ENCODE results near the gene SLC16A2.

Gene SLC16A2

GRCh38 chrX:74421036-74421739 is at the start of gene SLC16A2:
Gene SLC16A2, plus strand, starts transcription at chrX:74421493. Its CDS starts 145 bp downstream, at chrX:74421638.
- in situ Hi-C loops (cut with MboI; ENCODE audit: low sequenced_read_pairs, unreplicated experiment), result no loop called here
- TF ChIP-seq CTCF (IDR thresholded peaks at IDR 0.05; ENCODE audit: borderline replicate concordance, control extremely low read depth, extremely low read depth, insufficient read depth, missing control alignments), result no peak
- DNase-seq (ENCODE audit: low spot score), result peak; percentile 58

GRCh38 chrX:74372272-74372671 is 49.0 kb upstream of the SLC16A2 start:
- in situ Hi-C loops (cut with MboI; ENCODE audit: low sequenced_read_pairs, unreplicated experiment), result no loop called here
- no peak for DNase-seq (ENCODE audit: low spot score)
- no peak for TF ChIP-seq CTCF (IDR thresholded peaks at IDR 0.05; ENCODE audit: borderline replicate concordance, control extremely low read depth, extremely low read depth, insufficient read depth, missing control alignments)

- in situ Hi-C loops (cut with MboI; ENCODE audit: low sequenced_read_pairs, unreplicated experiment), result loop anchor here (25.0 kb wide), 1 partner anchor 160 kb away; no protein-coding TSS in a partner anchor
- no peak for TF ChIP-seq CTCF (IDR thresholded peaks at IDR 0.05; ENCODE audit: borderline replicate concordance, control extremely low read depth, extremely low read depth, insufficient read depth, missing control alignments)
- DNase-seq (ENCODE audit: low spot score), result no peak
Observed at GRCh38 chrX:74377282-74377681, 44.0 kb upstream of the SLC16A2 start.

GRCh38 chrX:74382613-74383012 is 38.7 kb upstream of the SLC16A2 start:
- peak; percentile 54 for DNase-seq (ENCODE audit: low spot score)
- in situ Hi-C loops (cut with MboI; ENCODE audit: low sequenced_read_pairs, unreplicated experiment), result loop anchor here (25.0 kb wide), 1 partner anchor 155 kb away; no protein-coding TSS in a partner anchor
- peak; percentile 74 for TF ChIP-seq CTCF (IDR thresholded peaks at IDR 0.05; ENCODE audit: borderline replicate concordance, control extremely low read depth, extremely low read depth, insufficient read depth, missing control alignments)

- peak; percentile 54 for TF ChIP-seq CTCF (IDR thresholded peaks at IDR 0.05; ENCODE audit: borderline replicate concordance, control extremely low read depth, extremely low read depth, insufficient read depth, missing control alignments)
- peak; percentile 35 for DNase-seq (ENCODE audit: low spot score)
- in situ Hi-C loops (cut with MboI; ENCODE audit: low sequenced_read_pairs, unreplicated experiment), result loop anchor here (25.0 kb wide), 1 partner anchor 154 kb away; no protein-coding TSS in a partner anchor
Observed at GRCh38 chrX:74383611-74384010, 37.7 kb upstream of the SLC16A2 start.

- in situ Hi-C loops (cut with MboI; ENCODE audit: low sequenced_read_pairs, unreplicated experiment), result loop anchor here (25.0 kb wide), 1 partner anchor 148 kb away; no protein-coding TSS in a partner anchor
- TF ChIP-seq CTCF (IDR thresholded peaks at IDR 0.05; ENCODE audit: borderline replicate concordance, control extremely low read depth, extremely low read depth, insufficient read depth, missing control alignments), result no peak
- DNase-seq (ENCODE audit: low spot score), result no peak
Observed at GRCh38 chrX:74389016-74389722, 32.1 kb upstream of the SLC16A2 start.
